C4-2B (cell line): Measurements from ENCODE around the gene EYA4.

Experiments used
- ZFX ChIP-seq: fragments of 450-650 bp; IDR thresholded peaks from 2 replicates; pipeline ENCODE4 v1.6.1; 2017
- TF ChIP-seq, protein P1 (sequence below): fragments of 450-650 bp; conservative IDR thresholded peaks from 2 replicates; pipeline ENCODE4 v1.5.1; 2017; ENCODE audit warnings: mild to moderate bottlenecking

GRCh38 chr6:133290930-133291329, 49.8 kb downstream of the EYA4 start:
- TF ChIP-seq, protein P1, sequence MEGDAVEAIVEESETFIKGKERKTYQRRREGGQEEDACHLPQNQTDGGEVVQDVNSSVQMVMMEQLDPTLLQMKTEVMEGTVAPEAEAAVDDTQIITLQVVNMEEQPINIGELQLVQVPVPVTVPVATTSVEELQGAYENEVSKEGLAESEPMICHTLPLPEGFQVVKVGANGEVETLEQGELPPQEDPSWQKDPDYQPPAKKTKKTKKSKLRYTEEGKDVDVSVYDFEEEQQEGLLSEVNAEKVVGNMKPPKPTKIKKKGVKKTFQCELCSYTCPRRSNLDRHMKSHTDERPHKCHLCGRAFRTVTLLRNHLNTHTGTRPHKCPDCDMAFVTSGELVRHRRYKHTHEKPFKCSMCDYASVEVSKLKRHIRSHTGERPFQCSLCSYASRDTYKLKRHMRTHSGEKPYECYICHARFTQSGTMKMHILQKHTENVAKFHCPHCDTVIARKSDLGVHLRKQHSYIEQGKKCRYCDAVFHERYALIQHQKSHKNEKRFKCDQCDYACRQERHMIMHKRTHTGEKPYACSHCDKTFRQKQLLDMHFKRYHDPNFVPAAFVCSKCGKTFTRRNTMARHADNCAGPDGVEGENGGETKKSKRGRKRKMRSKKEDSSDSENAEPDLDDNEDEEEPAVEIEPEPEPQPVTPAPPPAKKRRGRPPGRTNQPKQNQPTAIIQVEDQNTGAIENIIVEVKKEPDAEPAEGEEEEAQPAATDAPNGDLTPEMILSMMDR = no peak
- TF ChIP-seq ZFX = no peak
